SK-N-SH (cell line): ENCODE results near the gene RHBDL3.

Source experiments
- EP300 ChIP-seq, 2 experiments: IDR thresholded peaks; 2 replicates each; pipeline versions ENCODE4 v1.4.0 to v1.6.1; 2012; ENCODE audit warnings: borderline replicate concordance in 1 of 2, low read depth in 1 of 2, low read length in 1 of 2
- GABPA ChIP-seq: IDR thresholded peaks from 2 replicates; pipeline ENCODE4 v1.4.0; 2012; ENCODE audit warnings: low read depth, mild to moderate bottlenecking
- JUND ChIP-seq: IDR thresholded peaks from 2 replicates; pipeline ENCODE4 v1.4.0; 2012
- MXI1 ChIP-seq: IDR thresholded peaks from 2 replicates; pipeline ENCODE4 v1.6.1; 2012; ENCODE audit warnings: mild to moderate bottlenecking, low read depth, low read length, improper control_type of control experiment
- POLR2AphosphoS5 ChIP-seq: IDR thresholded peaks from 2 replicates; pipeline ENCODE4 v1.6.1; 2012; ENCODE audit warnings: low read depth, low read length
- RAD21 ChIP-seq: IDR thresholded peaks from 2 replicates; pipeline ENCODE4 v1.6.1; 2012; ENCODE audit warnings: mild to moderate bottlenecking, low read length
- RCOR1 ChIP-seq: fragments of 150-350 bp; IDR thresholded peaks from 2 replicates; pipeline ENCODE4 v1.6.1; 2017; ENCODE audit warnings: antibody characterized with exemption, low read length
- RFX5 ChIP-seq: IDR thresholded peaks from 2 replicates; pipeline ENCODE4 v1.6.1; 2012; ENCODE audit warnings: mild to moderate bottlenecking, improper control_type of control experiment, low read length
- SIN3A ChIP-seq: IDR thresholded peaks from 2 replicates; pipeline ENCODE4 v1.6.1; 2012; ENCODE audit warnings: low read depth, mild to moderate bottlenecking, low read length, moderate library complexity, borderline replicate concordance
- TCF12 ChIP-seq: IDR thresholded peaks from 2 replicates; pipeline ENCODE4 v1.4.0; 2012
- YY1 ChIP-seq: IDR thresholded peaks from 2 replicates; pipeline ENCODE4 v1.4.0; 2012; ENCODE audit warnings: low read depth, mild to moderate bottlenecking
- TF ChIP-seq, protein P1 (sequence below): fragments of 200-600 bp; sonication (generic); IDR thresholded peaks from 2 replicates; pipeline ENCODE4 v1.6.1; 2017; ENCODE audit warnings: antibody characterized with exemption, mild to moderate bottlenecking, moderate library complexity

DNA sequence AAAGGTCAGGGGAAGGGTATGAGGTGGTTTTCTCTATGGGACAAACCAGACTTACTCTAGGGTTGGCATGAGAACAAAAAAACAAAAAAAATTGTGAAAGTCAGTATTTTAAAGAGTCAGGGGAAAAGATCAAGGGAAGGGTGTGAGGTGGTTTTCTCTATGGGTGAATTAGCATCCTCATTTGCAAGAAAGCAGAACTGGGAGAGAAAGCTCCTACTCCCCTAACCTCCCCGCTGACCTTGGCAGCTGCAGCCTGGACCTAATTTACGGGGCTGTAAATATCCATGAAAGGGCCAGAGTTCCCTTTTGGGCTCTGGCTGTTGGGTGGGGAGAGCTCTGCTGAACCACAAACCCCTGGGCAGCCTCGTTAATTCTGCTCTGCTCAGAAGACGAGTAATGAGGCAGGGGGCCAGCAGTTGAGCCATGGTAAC lies 10.6 kb downstream of the RHBDL3 start:
- TF ChIP-seq RAD21: no peak
- TF ChIP-seq, protein P1, sequence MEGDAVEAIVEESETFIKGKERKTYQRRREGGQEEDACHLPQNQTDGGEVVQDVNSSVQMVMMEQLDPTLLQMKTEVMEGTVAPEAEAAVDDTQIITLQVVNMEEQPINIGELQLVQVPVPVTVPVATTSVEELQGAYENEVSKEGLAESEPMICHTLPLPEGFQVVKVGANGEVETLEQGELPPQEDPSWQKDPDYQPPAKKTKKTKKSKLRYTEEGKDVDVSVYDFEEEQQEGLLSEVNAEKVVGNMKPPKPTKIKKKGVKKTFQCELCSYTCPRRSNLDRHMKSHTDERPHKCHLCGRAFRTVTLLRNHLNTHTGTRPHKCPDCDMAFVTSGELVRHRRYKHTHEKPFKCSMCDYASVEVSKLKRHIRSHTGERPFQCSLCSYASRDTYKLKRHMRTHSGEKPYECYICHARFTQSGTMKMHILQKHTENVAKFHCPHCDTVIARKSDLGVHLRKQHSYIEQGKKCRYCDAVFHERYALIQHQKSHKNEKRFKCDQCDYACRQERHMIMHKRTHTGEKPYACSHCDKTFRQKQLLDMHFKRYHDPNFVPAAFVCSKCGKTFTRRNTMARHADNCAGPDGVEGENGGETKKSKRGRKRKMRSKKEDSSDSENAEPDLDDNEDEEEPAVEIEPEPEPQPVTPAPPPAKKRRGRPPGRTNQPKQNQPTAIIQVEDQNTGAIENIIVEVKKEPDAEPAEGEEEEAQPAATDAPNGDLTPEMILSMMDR: no peak
- TF ChIP-seq GABPA: no peak
- no peak for TF ChIP-seq EP300 (IDR thresholded peaks at IDR 0.05; ENCODE audit: borderline replicate concordance in 1 of 2, low read depth in 1 of 2, low read length in 1 of 2)
- no peak for TF ChIP-seq TCF12
- TF ChIP-seq SIN3A: no peak
- TF ChIP-seq RFX5: no peak
- no peak for TF ChIP-seq POLR2AphosphoS5
- TF ChIP-seq JUND: no peak
- no peak for TF ChIP-seq YY1
- TF ChIP-seq RCOR1: no peak
- no peak for TF ChIP-seq MXI1
